ENCODE results near the gene RPGRIP1L. TPM values are rescaled to one million over a fixed set of nuclear protein-coding genes. Genes with fewer than 3 reads are reported as not detected.

RPGRIP1L gene
- total and polyA plus RNA-seq, 2 of the 8 experiments (the other 6 are each of a cell fraction or from before 2014, with no cell fraction given): 4.0 to 13.7 TPM

DNA sequence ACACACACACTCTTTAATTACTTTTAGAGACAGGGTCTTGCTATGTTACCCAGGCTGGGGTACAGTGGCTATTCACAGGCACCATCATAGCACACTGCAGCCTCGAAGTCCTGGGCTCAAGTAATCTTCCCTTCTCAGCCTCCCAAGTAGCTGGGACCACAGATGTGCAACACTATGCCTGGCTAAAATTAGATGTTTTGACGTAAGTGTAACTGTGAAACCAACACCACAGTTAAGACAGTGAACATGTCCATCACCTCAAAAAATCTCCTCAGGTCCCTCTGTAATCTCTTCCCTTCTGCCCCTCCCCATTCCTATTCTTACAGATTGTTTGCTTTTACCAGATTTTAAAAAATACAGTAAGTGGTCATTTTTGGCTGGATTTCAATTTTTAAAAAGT, 66.7 kb downstream of the RPGRIP1L start (continued):
- TF ChIP-seq MAFK (IDR thresholded peaks at IDR 0.05; ENCODE audit: low read depth, low read length): no peak
- TF ChIP-seq, protein P1, sequence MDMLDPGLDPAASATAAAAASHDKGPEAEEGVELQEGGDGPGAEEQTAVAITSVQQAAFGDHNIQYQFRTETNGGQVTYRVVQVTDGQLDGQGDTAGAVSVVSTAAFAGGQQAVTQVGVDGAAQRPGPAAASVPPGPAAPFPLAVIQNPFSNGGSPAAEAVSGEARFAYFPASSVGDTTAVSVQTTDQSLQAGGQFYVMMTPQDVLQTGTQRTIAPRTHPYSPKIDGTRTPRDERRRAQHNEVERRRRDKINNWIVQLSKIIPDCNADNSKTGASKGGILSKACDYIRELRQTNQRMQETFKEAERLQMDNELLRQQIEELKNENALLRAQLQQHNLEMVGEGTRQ (IDR thresholded peaks at IDR 0.05; ENCODE audit: low read length): no peak
- TF ChIP-seq CREB1 (IDR thresholded peaks at IDR 0.05): no peak
- no peak for TF ChIP-seq RNF2 (IDR thresholded peaks at IDR 0.05; ENCODE audit: borderline replicate concordance, low read depth, low read length, missing control alignments, poor library complexity, severe bottlenecking)

Data from H1 (cell line).